Lower lobe of right lung (tissue), 2 donors: Measurements from ENCODE around the gene NEURL4. TPM values are rescaled to one million over a fixed set of nuclear protein-coding genes. Genes with fewer than 3 reads are reported as not detected.
"Not testable (repeated sequence)": the region's sequence is repeated elsewhere in the genome, so short reads cannot be mapped to it uniquely, and the experiment has no call there.

ENCODE experiments used
- ATAC-seq, 2 donors: fragments of 200-7000 bp; cut with Tn5 transposase; one replicate each; pipeline ENCODE4 v1.9.1; 2020 to 2022; ENCODE audit warnings: mild to moderate bottlenecking in 2 of 2, moderate library complexity in 2 of 2
- DNase-seq: peaks from one replicate; pipeline ENCODE4 v3.0.0-alpha.2; 2020
- H3K27ac ChIP-seq: fragments of 200-600 bp; one replicate; pipeline ENCODE4 v1.8.0; 2022
- H3K27me3 ChIP-seq: fragments of 200-600 bp; one replicate; pipeline ENCODE4 v1.8.0; 2022; ENCODE audit warnings: low read depth
- H3K36me3 ChIP-seq: fragments of 200-600 bp; one replicate; pipeline ENCODE4 v1.8.0; 2022; ENCODE audit warnings: mild to moderate bottlenecking
- H3K4me1 ChIP-seq: fragments of 200-600 bp; one replicate; pipeline ENCODE4 v1.8.0; 2022
- H3K4me3 ChIP-seq: fragments of 200-600 bp; one replicate; pipeline ENCODE4 v1.8.0; 2022; ENCODE audit warnings: mild to moderate bottlenecking
- H3K9me3 ChIP-seq: fragments of 200-600 bp; one replicate; pipeline ENCODE4 v1.8.0; 2022
- CTCF ChIP-seq: fragments of 200-600 bp; IDR thresholded peaks from one replicate; pipeline ENCODE4 v1.8.0; 2022; ENCODE audit warnings: antibody characterized with exemption, mild to moderate bottlenecking
- intact Hi-C: fragments of 100-400 bp; cut with DNase I; formaldehyde crosslinking; loops from one replicate; pipeline ENCODE4 v1.11.0; 2022
- total RNA-seq: library from RNA; stranded (reverse); fragmentation: NEBNext Ultra II Directional; extraction: Animal tissue kit (Norgen Biotek cat#: 25700); gene quantifications from one replicate; pipeline ENCODE4 v1.2.1, GENCODE V29; 2021
- donor health status: DM: no; HTN: yes; CAD: no; lungs with severe emphysema.

NEURL4 gene
- total RNA-seq, 1 donor from 2014 or later, result 35.2 TPM

- intact Hi-C loops, result no loop called here
- ATAC-seq (no peak), DNase-seq (no peak)
Measured at GRCh38 chr17:7346761-7347614, 17.9 kb upstream of the NEURL4 start.

DNA sequence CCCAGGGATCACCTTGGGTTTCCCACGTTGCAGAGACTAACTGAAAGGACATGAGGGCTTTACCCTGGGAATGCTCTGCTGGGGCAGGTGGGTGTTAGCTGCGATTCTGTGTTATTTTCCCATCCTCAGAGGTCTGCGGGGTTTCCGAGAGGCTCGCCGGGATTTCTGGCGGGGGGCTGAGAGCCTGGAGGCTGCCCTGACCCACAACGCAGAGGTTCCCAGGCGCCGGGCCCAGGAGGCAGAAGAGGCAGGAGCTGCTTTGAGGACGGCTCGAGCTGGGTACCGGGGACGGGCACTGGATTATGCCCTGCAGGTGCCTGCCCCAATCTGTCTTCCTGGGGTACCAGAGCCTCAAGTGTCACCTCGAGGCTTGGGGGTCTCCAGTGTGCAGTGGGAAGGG, 14.1 kb upstream of the NEURL4 start:
- H3K27me3 ChIP-seq, result peaks cover 9% of the 10 kb centered on the region
- intact Hi-C loops, result no loop called here
- no peak for TF ChIP-seq CTCF
- H3K4me3 ChIP-seq, result no peak overlapping the region
- peaks cover 3% of the 10 kb centered on the region for H3K4me1 ChIP-seq
- H3K9me3 ChIP-seq, result no peaks in the 10 kb centered on the region
- ATAC-seq, result no peak
- H3K27ac ChIP-seq, result no peak overlapping the region
- DNase-seq, result no peak
- H3K36me3 ChIP-seq, result peaks cover 11% of the 10 kb centered on the region

More at GRCh38 chr17:7346761-7347614, 17.9 kb upstream of the NEURL4 start:
- H3K4me1 ChIP-seq, result peaks cover 20% of the 10 kb centered on the region
- H3K36me3 ChIP-seq, result peaks cover 4% of the 10 kb centered on the region
- no peak for TF ChIP-seq CTCF
- no peak overlapping the region for H3K27ac ChIP-seq
- peaks cover 5% of the 10 kb centered on the region for H3K27me3 ChIP-seq
- no peak overlapping the region for H3K4me3 ChIP-seq
- H3K9me3 ChIP-seq, result no peaks in the 10 kb centered on the region

DNA sequence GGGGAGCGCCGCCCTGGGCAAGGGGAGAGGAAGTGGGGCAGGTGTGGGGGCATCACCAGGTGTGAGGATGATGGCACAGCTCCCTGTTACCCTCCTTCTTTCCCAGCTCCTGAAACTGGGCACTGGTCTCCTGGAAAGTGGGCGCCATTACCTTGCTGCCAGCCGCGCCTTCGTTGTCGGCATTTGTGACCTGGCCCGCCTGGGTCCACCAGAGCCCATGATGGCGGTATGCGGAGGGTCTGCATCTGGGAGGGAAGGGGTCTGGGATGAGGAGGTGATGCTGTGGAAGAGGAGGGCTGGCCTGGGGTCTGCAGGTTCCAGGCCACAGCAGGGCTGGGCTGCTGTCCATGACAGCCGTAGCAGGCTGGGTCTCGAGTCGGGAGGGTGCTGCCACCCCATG, 12.7 kb upstream of the NEURL4 start:
- no peak for DNase-seq
- Histone ChIP-seq H3K9me3 (no peaks in the 10 kb centered on the region), H3K4me1 (peaks cover 3% of the 10 kb centered on the region), H3K27me3 (peaks cover 10% of the 10 kb centered on the region), H3K27ac (no peak overlapping the region), H3K36me3 (peaks cover 11% of the 10 kb centered on the region), H3K4me3 (no peak overlapping the region)
- TF ChIP-seq CTCF, result no peak
- no peak for ATAC-seq
- intact Hi-C loops, result no loop called here

GRCh38 chr17:7340179-7340578, 11.0 kb upstream of the NEURL4 start:
- TF ChIP-seq CTCF, result no peak
- Histone ChIP-seq H3K4me1 (peaks cover 3% of the 10 kb centered on the region), H3K27me3 (peaks cover 21% of the 10 kb centered on the region), H3K36me3 (peaks cover 11% of the 10 kb centered on the region), H3K4me3 (no peak overlapping the region), H3K27ac (no peak overlapping the region), H3K9me3 (no peaks in the 10 kb centered on the region)
- intact Hi-C loops, result no loop called here
- ATAC-seq, result no peak
- no peak for DNase-seq

GRCh38 chr17:7337600-7337999, 8.5 kb upstream of the NEURL4 start:
- ATAC-seq, intact Hi-C loops, H3K9me3 ChIP-seq, H3K4me1 ChIP-seq, H3K27ac ChIP-seq, DNase-seq: not testable (repeated sequence)
- H3K36me3 ChIP-seq, result peaks cover 11% of the 10 kb centered on the region
- H3K4me3 ChIP-seq, result peak overlapping the region; percentile 49
- peaks cover 21% of the 10 kb centered on the region for H3K27me3 ChIP-seq
